Neural crest cell (in vitro differentiated cells): ENCODE data around the gene PLPPR2. TPM values are rescaled to one million over a fixed set of nuclear protein-coding genes. Genes with fewer than 3 reads are reported as not detected.
"Not testable (repeated sequence)": the region's sequence is repeated elsewhere in the genome, so short reads cannot be mapped to it uniquely, and the experiment has no call there.

Source experiments
- DNase-seq: peaks from one replicate; pipeline ENCODE4 v3.0.0; 2021; ENCODE audit warnings: low read depth, mixed read lengths, low spot score
- H3K27ac Mint-ChIP-seq: one replicate; pipeline ENCODE4 v1.8.0; 2021; ENCODE audit warnings: mild to moderate bottlenecking, mixed read lengths; ENCODE audit not compliant: unreplicated experiment
- H3K27me3 Mint-ChIP-seq: 2 replicates; pipeline ENCODE4 v1.8.0; 2021; ENCODE audit warnings: low read depth, mild to moderate bottlenecking, mixed read lengths
- H3K36me3 Mint-ChIP-seq: 2 replicates; pipeline ENCODE4 v1.8.0; 2021; ENCODE audit warnings: low read depth, mild to moderate bottlenecking, mixed read lengths
- H3K4me1 Mint-ChIP-seq: 2 replicates; pipeline ENCODE4 v1.8.0; 2021; ENCODE audit warnings: mixed read lengths
- H3K4me3 Mint-ChIP-seq: one replicate; pipeline ENCODE4 v1.8.0; 2021; ENCODE audit warnings: mild to moderate bottlenecking, mixed read lengths
- H3K9me3 Mint-ChIP-seq: 2 replicates; pipeline ENCODE4 v1.8.0; 2021; ENCODE audit warnings: mixed read lengths
- CTCF ChIP-seq: fragments of 200-600 bp; sonication (generic); conservative IDR thresholded peaks from 2 replicates; pipeline ENCODE4 v1.5.0; 2021; ENCODE audit warnings: antibody characterized with exemption, mild to moderate bottlenecking
- total RNA-seq: library from RNA; stranded (reverse); gene quantifications from 2 replicates; pipeline ENCODE4 v1.2.1, GENCODE V29; 2021

The PLPPR2 gene
- total RNA-seq, 1 donor from 2014 or later: 10.3 TPM

GRCh38 chr19:11404588-11405222 lies 49.5 kb downstream of the PLPPR2 start:
- no peak for TF ChIP-seq CTCF
- H3K27ac Mint-ChIP-seq: no peak overlapping the region
- no peaks in the 10 kb centered on the region for H3K27me3 Mint-ChIP-seq
- no peak overlapping the region for H3K4me3 Mint-ChIP-seq
- peaks cover 11% of the 10 kb centered on the region for H3K4me1 Mint-ChIP-seq
- peaks cover 3% of the 10 kb centered on the region for H3K9me3 Mint-ChIP-seq
- H3K36me3 Mint-ChIP-seq: no peaks in the 10 kb centered on the region
- DNase-seq: no peak

- peaks cover 7% of the 10 kb centered on the region for H3K4me1 Mint-ChIP-seq
- H3K27me3 Mint-ChIP-seq: peaks cover 3% of the 10 kb centered on the region
- no peak for TF ChIP-seq CTCF
- DNase-seq: no peak
- no peak overlapping the region for H3K4me3 Mint-ChIP-seq
- no peaks in the 10 kb centered on the region for H3K9me3 Mint-ChIP-seq
- H3K27ac Mint-ChIP-seq: no peak overlapping the region
- H3K36me3 Mint-ChIP-seq: no peaks in the 10 kb centered on the region
Measured at GRCh38 chr19:11405846-11406643, 50.8 kb downstream of the PLPPR2 start.

GRCh38 chr19:11406703-11407236 lies 51.5 kb downstream of the PLPPR2 start:
- DNase-seq, H3K9me3 Mint-ChIP-seq, H3K36me3 Mint-ChIP-seq, H3K27ac Mint-ChIP-seq, H3K4me1 Mint-ChIP-seq, H3K27me3 Mint-ChIP-seq, H3K4me3 Mint-ChIP-seq: not testable (repeated sequence)

- Mint-ChIP-seq H3K27me3 (peaks cover 6% of the 10 kb centered on the region), H3K27ac (no peak overlapping the region), H3K9me3 (no peaks in the 10 kb centered on the region), H3K36me3 (no peaks in the 10 kb centered on the region), H3K4me1 (peaks cover 7% of the 10 kb centered on the region), H3K4me3 (no peak overlapping the region)
- no peak for TF ChIP-seq CTCF
- no peak for DNase-seq
Measured at GRCh38 chr19:11408591-11408990, 53.4 kb downstream of the PLPPR2 start.

- Mint-ChIP-seq H3K27ac (no peak overlapping the region), H3K4me1 (no peaks in the 10 kb centered on the region), H3K27me3 (peaks cover 18% of the 10 kb centered on the region), H3K9me3 (no peaks in the 10 kb centered on the region), H3K4me3 (no peak overlapping the region), H3K36me3 (no peaks in the 10 kb centered on the region)
- TF ChIP-seq CTCF: no peak
- no peak for DNase-seq
Measured at GRCh38 chr19:11410682-11411081, 55.5 kb downstream of the PLPPR2 start.

GRCh38 chr19:11414544-11414943 lies 59.3 kb downstream of the PLPPR2 start:
- Mint-ChIP-seq H3K4me3 (no peak overlapping the region), H3K9me3 (no peaks in the 10 kb centered on the region), H3K27ac (no peak overlapping the region)

More at GRCh38 chr19:11414544-11414943, 59.3 kb downstream of the PLPPR2 start:
- Mint-ChIP-seq H3K36me3 (no peaks in the 10 kb centered on the region), H3K27me3 (peaks cover 57% of the 10 kb centered on the region), H3K4me1 (peaks cover 3% of the 10 kb centered on the region)
- no peak for TF ChIP-seq CTCF
- DNase-seq: no peak
